Measurements from ENCODE around the gene KREMEN2. TPM values are rescaled to one million over a fixed set of nuclear protein-coding genes. Genes with fewer than 3 reads are reported as not detected.

The KREMEN2 gene
- total RNA-seq, 1 donor from 2014 or later = not detected

Other genes with a start within 250 kb of the KREMEN2 start
- gene PRSS27, start 244.1 kb upstream of the KREMEN2 start, total RNA-seq (ENCODE audit: unreplicated experiment) = 0.90 TPM
- 456 TPM for gene SRRM2, start 211.6 kb upstream of the KREMEN2 start, total RNA-seq (ENCODE audit: unreplicated experiment)
- 195 TPM for gene ELOB, start 187.0 kb upstream of the KREMEN2 start, total RNA-seq (ENCODE audit: unreplicated experiment)
- not detected for gene PRSS33, start 176.7 kb upstream of the KREMEN2 start, total RNA-seq (ENCODE audit: unreplicated experiment)
- not detected for gene PRSS41, start 165.8 kb upstream of the KREMEN2 start, total RNA-seq (ENCODE audit: unreplicated experiment)
- not detected for gene PRSS21, start 147.0 kb upstream of the KREMEN2 start, total RNA-seq (ENCODE audit: unreplicated experiment)
- 1.3 TPM for gene ZG16B, start 134.0 kb upstream of the KREMEN2 start, total RNA-seq (ENCODE audit: unreplicated experiment)
- gene PRSS22, start 106.1 kb upstream of the KREMEN2 start, total RNA-seq (ENCODE audit: unreplicated experiment) = 0.59 TPM
- gene FLYWCH2, start 81.1 kb upstream of the KREMEN2 start, total RNA-seq (ENCODE audit: unreplicated experiment) = 24.9 TPM
- gene FLYWCH1, start 52.3 kb upstream of the KREMEN2 start, total RNA-seq (ENCODE audit: unreplicated experiment) = 50.8 TPM
- 11.8 TPM for gene PAQR4, start 5.1 kb downstream of the KREMEN2 start, total RNA-seq (ENCODE audit: unreplicated experiment)
- gene PKMYT1, start 16.2 kb downstream of the KREMEN2 start, total RNA-seq (ENCODE audit: unreplicated experiment) = 12.2 TPM
- gene CLDN9, start 48.6 kb downstream of the KREMEN2 start, total RNA-seq (ENCODE audit: unreplicated experiment) = not detected
- 33.0 TPM for gene CLDN6, start 53.9 kb downstream of the KREMEN2 start, total RNA-seq (ENCODE audit: unreplicated experiment)
- 3.0 TPM for gene TNFRSF12A, start 56.1 kb downstream of the KREMEN2 start, total RNA-seq (ENCODE audit: unreplicated experiment)
- 28.7 TPM for gene HCFC1R1, start 59.7 kb downstream of the KREMEN2 start, total RNA-seq (ENCODE audit: unreplicated experiment)
- 22.9 TPM for gene THOC6, start 59.8 kb downstream of the KREMEN2 start, total RNA-seq (ENCODE audit: unreplicated experiment)
- 0.13 TPM for gene BICDL2, start 72.7 kb downstream of the KREMEN2 start, total RNA-seq (ENCODE audit: unreplicated experiment)
- gene MMP25, start 82.3 kb downstream of the KREMEN2 start, total RNA-seq (ENCODE audit: unreplicated experiment) = 5.4 TPM
- 1.7 TPM for gene IL32, start 101.4 kb downstream of the KREMEN2 start, total RNA-seq (ENCODE audit: unreplicated experiment)
- gene ZSCAN10, start 135.0 kb downstream of the KREMEN2 start, total RNA-seq (ENCODE audit: unreplicated experiment) = 50.7 TPM
- gene ZNF205, start 148.3 kb downstream of the KREMEN2 start, total RNA-seq (ENCODE audit: unreplicated experiment) = 22.8 TPM
- 10.1 TPM for gene ZNF213, start 170.8 kb downstream of the KREMEN2 start, total RNA-seq (ENCODE audit: unreplicated experiment)
- gene OR1F1, start 223.9 kb downstream of the KREMEN2 start, total RNA-seq (ENCODE audit: unreplicated experiment) = not detected

Measured in endothelial cell (in vitro differentiated cells).